Spleen (tissue), 7 donors: ENCODE data around the gene CLEC4G.

Experiments
- CTCF ChIP-seq, 11 experiments: fragments of 200-600 bp in 7 of 11; fragments of 450-650 bp in 4 of 11; sonication (generic) in 4 of 11; IDR thresholded peaks in 8 of 11; conservative IDR thresholded peaks in 3 of 11; 1 replicate in 7 of 11; 2 replicates in 4 of 11; pipeline versions ENCODE4 v1.4.0 to v1.8.0; 2016 to 2021; ENCODE audit warnings: antibody characterized with exemption in 11 of 11, inconsistent platforms in 4 of 11, mild to moderate bottlenecking in 1 of 11
- POLR2A ChIP-seq, 3 donors: fragments of 450-650 bp; IDR thresholded peaks; one replicate each; pipeline ENCODE4 v1.5.1; 2017; ENCODE audit warnings: antibody characterized with exemption in 3 of 3, mild to moderate bottlenecking in 1 of 3
- donor health status: DM: no; HTN: no; CAD: no; lungs with moderate emphysema.
- donor health status: DM: no; HTN: no; CAD: no.
- donor health status: DM: no; HTN: no; CAD: no.

- TF ChIP-seq CTCF (IDR thresholded peaks at IDR 0.05 in 8 of 11, conservative IDR thresholded peaks at IDR 0.05 in 3 of 11): no peak
- no peak for TF ChIP-seq POLR2A (IDR thresholded peaks at IDR 0.05)
Measured at GRCh38 chr19:7725791-7726190, 6.1 kb downstream of the CLEC4G start.
